Measurements from ENCODE around the gene ADAM30.

DNA sequence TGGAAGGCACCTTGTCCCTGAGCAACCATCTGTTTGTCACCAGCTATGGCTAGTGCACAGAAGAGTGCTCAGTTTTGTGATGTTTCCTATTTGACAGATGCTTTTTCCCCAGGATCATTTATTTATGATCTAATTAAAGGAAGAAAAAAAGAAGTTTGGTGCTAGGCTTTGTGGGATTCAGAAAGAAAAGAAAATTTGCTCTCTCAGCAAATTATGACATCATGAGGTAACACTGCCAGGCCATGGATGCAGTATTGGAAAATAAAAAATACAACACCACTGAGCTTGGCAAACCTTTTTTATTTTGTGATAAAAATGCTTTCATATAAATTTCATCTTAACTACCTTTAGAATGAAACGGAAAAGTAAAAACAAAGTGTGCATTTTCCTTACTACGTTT, 15.5 kb upstream of the ADAM30 start:
- no peak for TF ChIP-seq CTCF (IDR thresholded peaks at IDR 0.05)
- no peak for TF ChIP-seq POLR2A (IDR thresholded peaks at IDR 0.05)

Measured in body of pancreas (tissue), 4 donors.